LoVo (cell line): ENCODE data around the gene SLC2A13.
"Not testable (repeated sequence)": the region's sequence is repeated elsewhere in the genome, so short reads cannot be mapped to it uniquely, and the experiment has no call there.

Experiments used
- DNase-seq: peaks from one replicate; pipeline ENCODE4 v3.0.0-alpha.2; 2016; ENCODE audit warnings: low spot score

Gene SLC2A13

DNA sequence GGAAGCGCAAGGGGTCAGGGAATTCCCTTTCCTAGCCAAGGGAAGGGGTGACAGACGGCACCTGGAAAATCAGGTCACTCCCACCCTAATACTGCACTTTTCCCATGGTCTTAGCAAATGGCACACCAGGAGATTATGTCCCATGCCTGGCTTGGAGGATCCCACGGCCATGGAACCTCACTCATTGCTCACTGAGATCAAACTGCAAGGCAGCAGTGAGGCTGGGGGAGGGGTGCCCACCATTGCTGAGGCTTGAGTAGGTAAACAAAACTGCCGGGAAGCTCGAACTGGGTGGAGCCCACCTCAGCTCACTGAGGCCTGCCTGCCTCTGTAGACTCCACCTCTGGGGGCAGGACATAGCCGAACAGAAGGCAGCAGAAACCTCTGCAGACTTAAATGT is 359.7 kb downstream of the SLC2A13 start:
- not testable (repeated sequence) for DNase-seq

DNA sequence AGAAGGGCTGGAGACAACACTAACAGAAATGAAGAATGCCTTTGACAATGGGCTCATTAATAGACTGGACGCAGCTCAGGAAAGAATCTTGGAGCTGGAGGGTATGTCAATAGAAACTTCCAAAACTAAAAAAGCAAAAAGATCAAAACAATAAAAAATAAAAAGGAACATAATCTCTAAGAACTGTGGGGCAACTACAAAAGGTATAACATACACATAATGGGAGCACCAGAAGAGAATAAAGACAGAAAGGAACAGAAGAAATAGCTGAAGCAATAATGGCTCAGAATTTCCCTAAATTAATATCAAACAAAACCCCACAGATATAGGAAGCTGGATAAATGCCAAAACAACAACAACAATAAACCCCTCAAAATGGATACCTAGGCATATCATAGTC is 362.2 kb downstream of the SLC2A13 start:
- no peak for DNase-seq

DNA sequence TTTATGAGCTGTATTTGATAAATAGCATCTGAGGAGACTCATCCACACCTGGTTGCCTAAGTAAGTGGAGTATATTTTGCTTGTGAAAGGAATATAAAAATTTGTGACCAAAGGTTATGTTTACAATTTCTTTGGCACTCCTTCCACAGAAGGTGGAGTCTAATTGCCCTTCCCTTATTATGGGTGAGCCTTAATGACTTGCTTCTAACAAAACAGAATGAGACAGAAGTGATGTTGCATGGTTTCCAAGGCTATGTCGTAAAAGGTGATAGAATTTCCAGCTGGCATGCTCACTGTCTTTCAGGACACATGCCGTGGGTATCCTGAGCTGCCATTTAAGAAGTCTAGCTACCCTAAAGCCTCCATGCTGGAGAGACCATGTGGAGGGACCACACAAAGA is 369.5 kb downstream of the SLC2A13 start:
- peak; percentile 11 for DNase-seq

DNA sequence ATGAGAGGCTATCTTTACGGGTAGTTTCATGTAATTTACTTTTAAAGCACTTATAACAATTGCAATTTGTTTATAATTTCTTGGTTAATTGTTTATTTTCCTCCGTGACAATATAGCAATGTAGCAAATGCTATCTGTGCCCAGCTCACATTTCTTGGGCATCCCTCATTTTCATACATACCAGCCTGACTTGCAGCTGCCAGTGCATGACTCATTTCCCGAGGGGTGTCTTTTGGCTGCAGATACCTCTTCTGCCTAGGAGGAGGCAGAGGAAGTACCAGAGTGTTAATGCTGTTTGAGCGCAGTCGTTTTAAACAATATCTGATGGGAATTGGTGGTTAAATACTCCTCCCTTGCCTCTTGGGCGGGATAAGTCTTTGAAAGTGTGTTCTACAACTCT is 382.1 kb downstream of the SLC2A13 start:
- DNase-seq: no peak

- DNase-seq: no peak
Observed at GRCh38 chr12:39722504-39722903, 383.4 kb downstream of the SLC2A13 start.

- DNase-seq: no peak
Observed at GRCh38 chr12:39713552-39713951, 392.3 kb downstream of the SLC2A13 start.

- no peak for DNase-seq
Observed at GRCh38 chr12:39712334-39712733, 393.5 kb downstream of the SLC2A13 start.
